Measurements from ENCODE around the gene DLG2.

Gene DLG2

GRCh38 chr11:84014539-84014938, 1612.6 kb downstream of the DLG2 start:
- no peak for TF ChIP-seq CTCF (IDR thresholded peaks at IDR 0.05; ENCODE audit: control insufficient read depth, extremely low read depth, insufficient read depth)
- DNase-seq (ENCODE audit: low read depth) = no peak
- H3K4me3 ChIP-seq (ENCODE audit: low read depth, low read length) = no peak overlapping the region

- no peak for DNase-seq (ENCODE audit: low read depth)
- H3K4me3 ChIP-seq (ENCODE audit: low read depth, low read length) = no peak overlapping the region
- TF ChIP-seq CTCF (IDR thresholded peaks at IDR 0.05; ENCODE audit: control insufficient read depth, extremely low read depth, insufficient read depth) = no peak
These were observed 1614.8 kb downstream of the DLG2 start for GRCh38 chr11:84012171-84012826.

- H3K4me3 ChIP-seq (ENCODE audit: low read depth, low read length) = no peak overlapping the region
- no peak for DNase-seq (ENCODE audit: low read depth)
- no peak for TF ChIP-seq CTCF (IDR thresholded peaks at IDR 0.05; ENCODE audit: control insufficient read depth, extremely low read depth, insufficient read depth)
These were observed 1624.0 kb downstream of the DLG2 start for GRCh38 chr11:84003181-84003580.

- no peak for TF ChIP-seq CTCF (IDR thresholded peaks at IDR 0.05; ENCODE audit: control insufficient read depth, extremely low read depth, insufficient read depth)
- no peak overlapping the region for H3K4me3 ChIP-seq (ENCODE audit: low read depth, low read length)
- DNase-seq (ENCODE audit: low read depth) = no peak
These were observed 1628.2 kb downstream of the DLG2 start for GRCh38 chr11:83998921-83999320.

GRCh38 chr11:83990160-83990733, 1636.9 kb downstream of the DLG2 start:
- no peak overlapping the region for H3K4me3 ChIP-seq (ENCODE audit: low read depth, low read length)
- DNase-seq (ENCODE audit: low read depth) = no peak
- no peak for TF ChIP-seq CTCF (IDR thresholded peaks at IDR 0.05; ENCODE audit: control insufficient read depth, extremely low read depth, insufficient read depth)

GRCh38 chr11:83982825-83983224, 1644.3 kb downstream of the DLG2 start:
- TF ChIP-seq CTCF (IDR thresholded peaks at IDR 0.05; ENCODE audit: control insufficient read depth, extremely low read depth, insufficient read depth) = no peak
- no peak for DNase-seq (ENCODE audit: low read depth)

GRCh38 chr11:83979593-83979992, 1647.6 kb downstream of the DLG2 start:
- TF ChIP-seq CTCF (IDR thresholded peaks at IDR 0.05; ENCODE audit: control insufficient read depth, extremely low read depth, insufficient read depth) = no peak
- DNase-seq (ENCODE audit: low read depth) = no peak
- no peak overlapping the region for H3K4me3 ChIP-seq (ENCODE audit: low read depth, low read length)

More at GRCh38 chr11:83982825-83983224, 1644.3 kb downstream of the DLG2 start:
- H3K4me3 ChIP-seq (ENCODE audit: low read depth, low read length) = no peak overlapping the region
